GM12874 (cell line): ENCODE data around the gene F8.

ENCODE experiments used
- CTCF ChIP-seq: IDR thresholded peaks from 2 replicates; pipeline ENCODE4 v1.5.1; 2011; ENCODE audit warnings: low read depth, mild to moderate bottlenecking, control low read depth, low read length, moderate library complexity; ENCODE audit not compliant: insufficient read depth

The F8 gene

DNA sequence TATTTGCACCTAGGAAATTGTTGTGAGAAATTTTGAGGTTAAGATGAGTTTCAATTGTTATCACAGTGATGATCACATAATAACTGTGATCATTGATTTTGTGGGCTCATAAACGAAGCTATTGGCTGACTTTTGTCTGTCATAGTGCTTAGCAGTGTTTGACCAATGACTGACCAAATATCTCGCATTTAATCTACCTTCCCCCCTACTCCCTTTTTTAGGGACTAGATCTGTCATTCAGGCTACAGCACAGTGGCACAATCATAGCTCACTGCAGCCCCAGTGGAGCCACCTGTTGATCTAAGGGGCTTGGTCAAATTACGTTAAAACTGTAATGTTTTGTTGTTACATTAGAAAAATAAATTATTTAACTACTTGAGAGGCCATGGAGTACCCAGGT, 5.6 kb upstream of the F8 start:
- TF ChIP-seq CTCF: no peak

DNA sequence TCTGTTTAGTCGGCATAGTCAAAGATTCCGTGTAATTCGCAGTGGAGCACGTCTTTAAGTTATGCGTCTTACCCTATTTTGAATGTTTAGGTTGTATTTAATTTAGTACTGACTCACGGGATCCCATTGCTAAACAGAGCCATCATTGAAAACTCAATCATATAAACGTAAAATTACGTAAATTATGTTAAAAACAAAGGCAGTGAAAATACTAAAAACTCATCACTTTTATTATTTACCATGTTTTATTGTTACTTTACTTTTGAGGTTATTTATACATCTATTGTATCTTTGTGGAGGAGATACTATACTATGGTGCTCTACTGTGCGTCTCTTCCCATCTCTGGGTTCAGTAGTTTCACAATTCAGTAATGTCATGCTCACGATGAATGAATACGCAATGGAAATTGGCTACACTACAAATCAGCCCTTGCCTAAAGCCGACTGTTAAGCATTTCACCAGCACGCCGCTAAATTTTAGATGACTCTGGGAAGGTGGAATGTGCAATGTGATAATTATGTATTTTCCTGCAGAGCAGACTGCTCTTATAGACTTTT, 5.1 kb upstream of the F8 start:
- TF ChIP-seq CTCF: no peak

DNA sequence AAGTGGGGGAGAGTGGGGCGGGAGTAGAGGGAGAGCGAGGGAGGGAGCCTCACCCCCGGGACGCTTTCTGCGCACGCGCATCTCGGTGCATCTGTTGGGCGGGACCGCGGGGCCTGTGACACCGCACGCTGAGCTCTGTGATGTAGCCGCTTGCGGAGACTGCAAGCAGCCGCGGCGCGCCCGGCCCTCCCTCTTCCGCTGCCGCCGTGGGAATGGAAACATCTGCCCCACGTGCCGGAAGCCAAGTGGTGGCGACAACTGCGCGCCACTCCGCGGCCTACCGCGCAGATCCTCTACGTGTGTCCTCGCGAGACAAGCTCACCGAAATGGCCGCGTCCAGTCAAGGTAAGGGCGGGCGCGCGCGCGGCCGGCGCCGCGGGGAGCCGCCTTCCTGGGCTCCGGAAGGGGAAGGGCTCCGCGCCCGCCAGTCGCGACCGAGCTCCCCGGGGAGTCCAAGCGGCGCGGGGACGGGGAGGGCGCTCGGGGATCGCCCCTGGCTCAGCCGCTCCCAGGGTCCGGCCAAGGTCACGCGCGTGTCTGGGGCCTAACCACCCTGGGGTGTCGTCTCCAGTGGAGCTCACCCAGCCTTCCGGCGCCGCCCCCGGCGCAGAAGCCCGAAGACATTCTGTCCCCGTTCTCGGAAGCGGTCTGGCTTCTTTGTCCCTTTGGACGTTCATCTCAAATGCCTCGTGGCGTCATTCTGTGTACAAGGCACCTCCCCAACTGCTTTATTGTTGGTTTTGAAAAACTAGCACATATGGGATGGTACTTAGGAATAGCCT, 4.4 kb upstream of the F8 start, which contains the start of gene FUNDC2:
Gene FUNDC2 (plus strand): TSS at position 118 of the 782 bp plus-strand sequence. CDS start 95 bp downstream, at position 213.
- no peak for TF ChIP-seq CTCF

DNA sequence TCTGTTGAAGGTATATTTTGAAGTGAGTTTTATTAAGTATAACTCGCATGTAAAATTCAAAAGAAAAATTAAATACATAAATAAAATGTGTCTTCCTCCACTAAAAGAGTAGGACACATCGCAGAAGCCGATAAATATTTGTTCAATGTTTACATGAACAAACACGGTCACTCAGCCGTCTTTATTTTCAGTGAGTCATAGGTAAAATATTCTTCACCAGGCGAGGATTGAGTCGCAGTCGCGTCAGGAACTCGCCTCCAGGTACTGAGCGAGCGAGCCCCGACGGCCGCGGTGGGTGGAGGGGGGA, 3.9 kb upstream of the F8 start:
- TF ChIP-seq CTCF: no peak

- no peak for TF ChIP-seq CTCF
These were observed 1.6 kb upstream of the F8 start for GRCh38 chrX:155023907-155024833.

- no peak for TF ChIP-seq CTCF
These were observed 1.9 kb downstream of the F8 start for GRCh38 chrX:155020591-155020990.

- no peak for TF ChIP-seq CTCF
These were observed 12.5 kb downstream of the F8 start for GRCh38 chrX:155009994-155010472.
